NCI-H2196 treated with DMSO at 0.1 percent for 48 hours (cell line): ENCODE measurements around the gene HAUS5.

ENCODE experiments used
- DNase-seq: peaks from one replicate; lab custom pipeline; 2025; ENCODE audit not compliant: unreplicated experiment; lab: John Stamatoyannopoulos, UW

The HAUS5 gene

DNA sequence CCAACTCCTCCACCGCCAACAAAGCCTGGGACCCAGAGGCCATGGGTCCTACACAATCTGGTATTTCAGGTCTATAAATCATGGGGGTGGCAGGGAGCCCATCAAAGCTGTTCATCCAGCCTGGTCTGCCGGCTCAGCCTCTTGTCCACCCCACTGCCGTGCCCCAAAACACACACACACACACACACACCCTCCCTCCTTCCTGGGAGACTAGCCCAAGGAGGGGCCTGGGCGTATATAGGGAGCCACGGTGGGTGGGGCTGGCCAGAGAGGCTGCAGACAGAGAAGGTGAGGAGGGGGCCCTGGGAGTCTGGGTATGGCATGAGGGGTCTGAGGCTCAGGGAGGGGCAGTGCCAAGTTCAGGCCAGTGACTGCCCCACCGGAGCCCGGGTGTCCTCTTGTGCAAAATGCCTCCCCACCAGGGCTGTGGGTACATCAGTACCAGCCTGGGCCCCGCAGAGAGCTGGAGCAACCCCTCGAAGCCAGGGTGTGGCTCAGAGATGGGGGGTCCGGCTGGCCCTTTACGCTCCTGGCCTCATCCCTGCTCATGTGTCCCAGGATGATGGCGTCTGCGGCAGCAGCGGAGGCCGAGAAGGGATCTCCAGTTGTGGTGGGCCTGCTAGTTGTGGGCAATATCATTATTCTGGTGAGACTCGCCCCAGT lies 53.8 kb downstream of the HAUS5 start, which contains the start of gene UPK1A:
TSS of gene UPK1A (plus strand) at position 267 of the 663 bp plus-strand sequence. CDS start at position 563, 296 bp downstream.
- no peak for DNase-seq

- DNase-seq, result no peak
Observed at GRCh38 chr19:35669566-35669965, 57.0 kb downstream of the HAUS5 start.

GRCh38 chr19:35669974-35670373 lies 57.4 kb downstream of the HAUS5 start:
- no peak for DNase-seq

DNA sequence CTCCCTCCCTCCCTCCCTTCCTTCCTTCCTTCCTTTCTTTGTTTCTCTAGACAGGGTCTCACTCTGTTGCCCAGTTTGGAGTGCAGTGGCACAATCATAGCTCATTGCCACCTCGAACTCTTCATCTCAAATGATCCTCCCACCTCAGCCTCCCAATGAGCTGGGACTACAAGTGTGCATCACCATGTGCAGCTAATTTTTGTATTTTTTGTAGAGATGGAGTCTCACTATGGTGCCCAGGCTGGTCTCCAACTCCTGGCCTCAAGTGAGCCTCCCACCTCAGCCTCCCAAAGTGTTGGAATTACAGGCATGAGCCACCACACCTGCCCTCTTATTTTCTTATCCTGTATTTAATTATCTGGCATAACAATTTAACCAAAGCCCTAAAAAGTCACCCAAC lies 58.2 kb downstream of the HAUS5 start:
- no peak for DNase-seq

GRCh38 chr19:35671818-35672217 lies 59.3 kb downstream of the HAUS5 start:
- no peak for DNase-seq

- peak; percentile 41 for DNase-seq
Observed at GRCh38 chr19:35673121-35673804, 60.7 kb downstream of the HAUS5 start.
